22Rv1 (cell line): Measurements from ENCODE around the gene MOGAT2.

Source experiments
- ZFX ChIP-seq: fragments of 450-650 bp; IDR thresholded peaks from 2 replicates; pipeline ENCODE4 v1.6.1; 2017; ENCODE audit warnings: antibody characterized with exemption, borderline replicate concordance
- TF ChIP-seq, protein P1 (sequence below): fragments of 450-650 bp; IDR thresholded peaks from 2 replicates; pipeline ENCODE4 v1.5.1; 2017; ENCODE audit warnings: mild to moderate bottlenecking

DNA sequence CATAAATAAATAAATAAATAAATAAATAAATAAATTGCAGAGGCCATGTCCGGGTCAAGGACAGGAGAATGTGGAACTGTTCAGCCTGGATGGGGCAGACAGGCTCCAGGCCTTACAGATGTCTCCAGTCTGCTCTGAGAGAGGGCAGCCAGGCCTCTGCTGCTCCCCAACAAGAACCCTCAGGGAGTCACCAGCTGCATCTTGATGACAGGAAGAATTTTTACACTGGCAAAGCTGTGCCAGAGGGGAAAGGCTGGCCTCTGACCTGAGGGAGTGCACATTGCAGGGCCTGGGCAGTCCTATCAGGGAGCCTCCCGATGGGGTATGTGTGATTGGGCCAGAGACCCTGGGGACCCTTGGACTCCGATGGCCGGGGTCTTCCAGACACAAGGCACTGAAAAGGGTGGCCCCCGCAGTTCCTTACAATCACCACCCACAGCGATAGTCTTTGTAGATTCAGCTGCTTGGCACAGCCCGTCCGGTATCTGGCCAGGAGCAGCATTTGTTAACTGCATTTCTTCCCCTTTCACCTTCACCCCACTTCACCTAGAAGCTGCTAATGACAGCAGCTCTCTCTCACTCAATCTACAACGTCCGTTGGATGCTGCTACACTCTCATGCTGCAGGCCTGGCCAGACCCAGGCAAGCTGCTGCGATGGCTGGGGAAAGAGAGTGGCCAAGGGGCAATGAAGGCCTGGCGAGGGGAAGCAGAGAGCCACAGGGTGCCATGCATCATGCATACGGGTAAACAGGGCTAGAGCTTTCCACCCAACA, 8.1 kb downstream of the MOGAT2 start:
- TF ChIP-seq, protein P1, sequence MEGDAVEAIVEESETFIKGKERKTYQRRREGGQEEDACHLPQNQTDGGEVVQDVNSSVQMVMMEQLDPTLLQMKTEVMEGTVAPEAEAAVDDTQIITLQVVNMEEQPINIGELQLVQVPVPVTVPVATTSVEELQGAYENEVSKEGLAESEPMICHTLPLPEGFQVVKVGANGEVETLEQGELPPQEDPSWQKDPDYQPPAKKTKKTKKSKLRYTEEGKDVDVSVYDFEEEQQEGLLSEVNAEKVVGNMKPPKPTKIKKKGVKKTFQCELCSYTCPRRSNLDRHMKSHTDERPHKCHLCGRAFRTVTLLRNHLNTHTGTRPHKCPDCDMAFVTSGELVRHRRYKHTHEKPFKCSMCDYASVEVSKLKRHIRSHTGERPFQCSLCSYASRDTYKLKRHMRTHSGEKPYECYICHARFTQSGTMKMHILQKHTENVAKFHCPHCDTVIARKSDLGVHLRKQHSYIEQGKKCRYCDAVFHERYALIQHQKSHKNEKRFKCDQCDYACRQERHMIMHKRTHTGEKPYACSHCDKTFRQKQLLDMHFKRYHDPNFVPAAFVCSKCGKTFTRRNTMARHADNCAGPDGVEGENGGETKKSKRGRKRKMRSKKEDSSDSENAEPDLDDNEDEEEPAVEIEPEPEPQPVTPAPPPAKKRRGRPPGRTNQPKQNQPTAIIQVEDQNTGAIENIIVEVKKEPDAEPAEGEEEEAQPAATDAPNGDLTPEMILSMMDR = no peak
- TF ChIP-seq ZFX = no peak
